Stimulated activated CD8-positive, alpha-beta memory T cell treated with anti-CD3 and anti-CD28 coated beads, Interleukin-4, amount 100 ng/mL, for 4 hours (primary cell): ENCODE measurements around the gene PLA2G2A.
"Not testable (repeated sequence)": the region's sequence is repeated elsewhere in the genome, so short reads cannot be mapped to it uniquely, and the experiment has no call there.

ENCODE experiments used
- DNase-seq, 2 donors: peaks; one replicate each; pipeline ENCODE4 v3.0.0-alpha.2; 2020; ENCODE audit warnings: low read depth in 2 of 2, low spot score in 1 of 2

PLA2G2A gene

GRCh38 chr1:19979494-19979977 lies at the start of gene PLA2G2A:
PLA2G2A (minus strand) TSS chr1:19979618; CDS start chr1:19978773, 845 bp downstream.
- no peak for DNase-seq

GRCh38 chr1:20028726-20029125 lies 49.3 kb upstream of the PLA2G2A start:
- no peak for DNase-seq

GRCh38 chr1:20028125-20028524 lies 48.7 kb upstream of the PLA2G2A start:
- no peak for DNase-seq

GRCh38 chr1:20017741-20018140 lies 38.3 kb upstream of the PLA2G2A start:
- DNase-seq = no peak

- no peak for DNase-seq
Observed at GRCh38 chr1:20014153-20014552, 34.7 kb upstream of the PLA2G2A start.

- no peak for DNase-seq
Observed at GRCh38 chr1:20010016-20010415, 30.6 kb upstream of the PLA2G2A start.

- no peak for DNase-seq
Observed at GRCh38 chr1:20009212-20009611, 29.8 kb upstream of the PLA2G2A start.

GRCh38 chr1:20008391-20008841 lies 29.0 kb upstream of the PLA2G2A start:
- DNase-seq = no peak

- not testable (repeated sequence) for DNase-seq
Observed at GRCh38 chr1:19998823-19999222, 19.4 kb upstream of the PLA2G2A start.

- no peak for DNase-seq
Observed at GRCh38 chr1:19990689-19991088, 11.3 kb upstream of the PLA2G2A start.

GRCh38 chr1:19990182-19990582 lies 10.8 kb upstream of the PLA2G2A start:
- DNase-seq = not testable (repeated sequence)

GRCh38 chr1:19988267-19989006 lies 9.0 kb upstream of the PLA2G2A start:
- no peak for DNase-seq

GRCh38 chr1:19987719-19988118 lies 8.3 kb upstream of the PLA2G2A start:
- no peak for DNase-seq

GRCh38 chr1:19984409-19985016 lies 5.1 kb upstream of the PLA2G2A start:
- not testable (repeated sequence) for DNase-seq

- DNase-seq = no peak
Observed at GRCh38 chr1:19981507-19982312, 2.3 kb upstream of the PLA2G2A start.

- no peak for DNase-seq
Observed at GRCh38 chr1:19981170-19981506, 1.7 kb upstream of the PLA2G2A start.

- no peak for DNase-seq
Observed at GRCh38 chr1:19980314-19980713, 896 bp upstream of the PLA2G2A start.

GRCh38 chr1:19978143-19978542 lies 1.3 kb downstream of the PLA2G2A start:
- DNase-seq = no peak

GRCh38 chr1:19976317-19977003 lies 3.0 kb downstream of the PLA2G2A start:
- no peak for DNase-seq

- no peak for DNase-seq
Observed at GRCh38 chr1:19975423-19976193, 3.8 kb downstream of the PLA2G2A start.
